HG03354 (cell line): ENCODE results near the gene TLX2.
"Not testable (repeated sequence)": the region's sequence is repeated elsewhere in the genome, so short reads cannot be mapped to it uniquely, and the experiment has no call there.

ENCODE experiments used
- ATAC-seq: cut with Tn5 transposase; IDR thresholded peaks from one replicate; pipeline ENCODE4 v1.9.1; 2021; ENCODE audit warnings: mild to moderate bottlenecking; ENCODE audit not compliant: unreplicated experiment, poor library complexity, severe bottlenecking

TLX2 gene

GRCh38 chr2:74514368-74515270 is at the start of gene TLX2:
Gene TLX2, plus strand, starts transcription at chr2:74514450. Its CDS starts 357 bp downstream, at chr2:74514807.
- ATAC-seq = no peak

GRCh38 chr2:74470742-74471141 is 43.5 kb upstream of the TLX2 start:
- ATAC-seq = not testable (repeated sequence)

- no peak for ATAC-seq
Observed at GRCh38 chr2:74471332-74472065, 42.8 kb upstream of the TLX2 start.

- ATAC-seq = peak; percentile 95
Observed at GRCh38 chr2:74472086-74472944, 41.9 kb upstream of the TLX2 start, which contains the start of gene MRPL53. Gene MRPL53, minus strand, starts transcription at chr2:74472680. Its CDS starts 20 bp downstream, at chr2:74472660.

- no peak for ATAC-seq
Observed at GRCh38 chr2:74472945-74473258, 41.3 kb upstream of the TLX2 start.

GRCh38 chr2:74474481-74474880 is 39.8 kb upstream of the TLX2 start:
- no peak for ATAC-seq

GRCh38 chr2:74474899-74475298 is 39.4 kb upstream of the TLX2 start:
- no peak for ATAC-seq

GRCh38 chr2:74481431-74481830 is 32.8 kb upstream of the TLX2 start:
- no peak for ATAC-seq

- peak; percentile 40 for ATAC-seq
Observed at GRCh38 chr2:74481961-74482800, 32.1 kb upstream of the TLX2 start.

- ATAC-seq = peak; percentile 94
Observed at GRCh38 chr2:74482801-74483674, 31.2 kb upstream of the TLX2 start, which contains the start of the genes CCDC142 and TTC31. Gene CCDC142, minus strand, starts transcription at chr2:74482998. Its CDS starts 161 bp downstream, at chr2:74482837. Gene TTC31, plus strand, starts transcription at chr2:74483081. Its CDS starts 15 bp downstream, at chr2:74483096.

- ATAC-seq = not testable (repeated sequence)
Observed at GRCh38 chr2:74483675-74484164, 30.5 kb upstream of the TLX2 start.

GRCh38 chr2:74486141-74486540 is 28.1 kb upstream of the TLX2 start:
- no peak for ATAC-seq

- no peak for ATAC-seq
Observed at GRCh38 chr2:74488643-74489481, 25.4 kb upstream of the TLX2 start.

- no peak for ATAC-seq
Observed at GRCh38 chr2:74489906-74490305, 24.3 kb upstream of the TLX2 start.

- no peak for ATAC-seq
Observed at GRCh38 chr2:74491648-74492544, 22.4 kb upstream of the TLX2 start.

GRCh38 chr2:74493546-74493945 is 20.7 kb upstream of the TLX2 start:
- no peak for ATAC-seq
